ENCODE measurements around the gene MUC5B. TPM values are rescaled to one million over a fixed set of nuclear protein-coding genes. Genes with fewer than 3 reads are reported as not detected.
"Not testable (repeated sequence)": the region's sequence is repeated elsewhere in the genome, so short reads cannot be mapped to it uniquely, and the experiment has no call there.

MUC5B gene
- total RNA-seq, 1 experiment from 2014 or later, result under 0.01 TPM

DNA sequence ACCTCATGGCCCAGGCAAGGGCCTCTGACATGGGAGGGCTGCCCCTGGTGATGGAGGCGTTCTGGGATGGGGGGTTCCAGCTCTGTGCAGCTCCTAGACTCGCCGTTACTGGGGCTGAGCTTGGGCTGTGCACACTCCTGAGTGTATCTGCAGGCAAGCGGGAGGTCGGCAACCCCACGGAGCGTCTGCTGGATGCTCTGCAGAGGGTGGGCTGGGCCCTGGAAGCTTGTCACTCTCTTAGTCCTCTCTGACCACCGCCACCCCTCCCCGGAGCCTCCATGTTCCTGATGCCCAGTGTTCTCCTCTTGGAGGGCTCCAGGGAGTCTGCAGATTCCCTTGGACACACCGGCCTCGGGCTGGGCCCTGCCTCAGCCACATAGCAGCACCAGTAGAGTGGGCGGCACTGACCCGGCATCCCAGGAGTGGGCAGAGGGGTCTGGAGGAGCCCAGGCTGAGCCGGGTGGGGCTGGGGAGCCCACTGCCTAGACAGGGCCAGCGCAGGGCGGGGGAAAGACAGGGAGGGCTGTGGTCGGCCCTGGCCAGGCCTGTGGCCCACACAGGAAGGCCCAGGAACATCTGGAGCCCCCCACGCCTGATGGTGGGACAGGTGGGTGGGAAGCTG is 20.6 kb upstream of the MUC5B start:
- DNase-seq (ENCODE audit: extremely low read depth, low read depth), result no peak

DNA sequence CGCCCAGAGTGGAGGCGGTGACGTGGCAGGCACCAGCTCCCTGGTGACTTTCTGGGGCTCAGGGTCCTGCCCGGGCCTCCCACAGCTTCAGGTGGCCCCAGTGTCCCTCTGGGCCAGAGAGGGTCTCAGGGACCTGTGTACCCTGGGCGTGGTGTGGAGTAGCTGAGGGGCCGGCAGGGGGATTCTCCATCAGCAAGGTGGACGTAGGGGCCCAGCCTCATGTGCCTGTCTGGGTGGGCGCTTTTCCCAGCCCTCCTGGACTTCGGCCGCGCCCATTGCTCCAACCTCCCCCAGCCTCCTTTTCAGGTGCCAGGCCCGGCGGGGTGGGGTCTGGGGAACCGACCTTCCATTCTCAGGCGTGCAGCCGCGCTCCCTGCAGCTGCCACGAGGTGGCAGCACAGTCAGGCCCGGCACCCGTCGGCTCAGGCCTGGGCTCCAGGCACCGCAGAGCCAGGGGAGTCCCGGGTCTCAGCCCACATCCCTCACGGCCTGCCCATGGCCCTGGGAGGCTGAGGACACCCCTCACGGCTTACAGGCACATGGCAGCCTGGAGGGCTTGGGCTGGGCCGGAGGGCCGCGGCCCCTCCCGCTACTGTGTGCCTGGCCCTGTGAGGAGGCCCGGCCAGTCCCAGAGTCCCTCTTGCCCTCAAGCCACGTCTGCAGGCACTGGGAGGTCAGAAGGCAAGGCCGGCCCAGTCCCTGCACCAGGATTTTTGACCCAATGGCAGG is 19.9 kb upstream of the MUC5B start:
- DNase-seq (ENCODE audit: extremely low read depth, low read depth), result peak; percentile 43

DNA sequence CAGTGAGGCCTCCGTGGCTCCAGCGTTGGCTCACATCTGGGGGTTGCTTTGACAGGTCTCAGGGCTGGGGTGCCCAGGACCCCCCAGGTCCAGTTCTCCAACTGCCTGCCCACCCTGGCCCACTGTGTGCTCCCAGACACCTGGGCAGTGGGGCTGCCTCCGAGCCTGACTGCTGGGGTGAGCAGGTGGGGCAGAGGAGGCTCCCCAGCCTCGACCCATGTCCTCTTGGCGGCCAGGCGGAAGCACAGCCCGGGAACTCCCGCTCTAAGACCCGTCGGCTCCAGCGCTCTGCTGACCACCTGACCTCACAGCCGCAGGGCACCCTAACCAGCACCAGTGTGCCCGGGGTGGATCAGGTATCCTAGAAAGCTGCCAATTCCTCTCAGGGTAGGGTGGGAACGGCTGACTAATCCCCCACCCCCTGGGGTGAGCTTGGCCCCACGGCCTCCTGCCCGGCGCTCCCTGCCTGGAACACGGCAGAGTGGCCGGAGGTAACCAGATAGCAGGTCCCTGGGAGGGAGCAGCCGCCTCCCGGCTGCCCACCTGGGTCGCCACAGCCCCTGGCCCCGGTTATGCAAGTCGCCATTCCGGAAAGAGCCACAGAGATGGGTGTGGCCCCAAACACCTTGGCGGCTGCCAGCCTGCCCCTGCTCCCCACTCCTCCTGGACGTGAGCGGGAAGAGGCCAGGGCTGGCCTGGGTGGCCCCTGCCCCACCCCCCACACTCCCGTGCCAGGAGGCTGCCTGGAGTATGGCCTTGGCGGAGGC is 19.2 kb upstream of the MUC5B start:
- DNase-seq (ENCODE audit: extremely low read depth, low read depth), result no peak

DNA sequence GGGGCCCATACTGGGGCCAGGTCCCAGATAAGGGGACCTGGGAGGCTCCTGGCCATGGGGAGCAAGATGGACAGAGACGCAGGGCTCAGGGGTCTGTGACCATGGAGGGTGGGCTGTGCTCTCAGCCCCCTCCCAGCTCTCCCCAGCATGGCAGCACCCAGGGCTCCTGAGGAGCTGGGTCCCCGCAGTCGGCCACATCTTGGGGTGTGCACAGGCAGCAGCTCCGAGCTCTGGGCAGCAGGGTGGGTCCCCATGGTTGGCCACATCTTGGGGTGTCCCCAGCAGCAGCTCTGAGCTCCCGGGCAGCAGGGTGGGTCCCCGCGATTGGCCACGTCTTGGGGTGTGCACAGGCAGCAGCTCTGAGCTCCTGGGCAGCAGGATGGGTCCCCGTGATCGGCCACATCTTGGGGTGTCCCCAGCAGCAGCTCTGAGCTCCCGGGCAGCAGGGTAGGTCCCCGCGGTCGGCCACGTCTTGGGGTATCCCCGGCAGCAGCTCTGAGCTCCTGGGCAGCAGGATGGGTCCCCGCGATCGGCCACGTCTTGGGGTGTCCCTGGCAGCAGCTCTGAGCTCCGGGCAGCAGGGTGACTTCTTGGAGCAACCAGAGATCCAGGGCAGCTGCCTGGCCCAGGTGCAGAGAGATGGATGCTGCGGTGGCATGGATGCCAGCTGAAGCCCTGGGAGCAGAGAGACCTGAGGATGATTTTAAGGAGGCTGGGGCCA is 18.3 kb upstream of the MUC5B start:
- no peak for DNase-seq (ENCODE audit: extremely low read depth, low read depth)

DNA sequence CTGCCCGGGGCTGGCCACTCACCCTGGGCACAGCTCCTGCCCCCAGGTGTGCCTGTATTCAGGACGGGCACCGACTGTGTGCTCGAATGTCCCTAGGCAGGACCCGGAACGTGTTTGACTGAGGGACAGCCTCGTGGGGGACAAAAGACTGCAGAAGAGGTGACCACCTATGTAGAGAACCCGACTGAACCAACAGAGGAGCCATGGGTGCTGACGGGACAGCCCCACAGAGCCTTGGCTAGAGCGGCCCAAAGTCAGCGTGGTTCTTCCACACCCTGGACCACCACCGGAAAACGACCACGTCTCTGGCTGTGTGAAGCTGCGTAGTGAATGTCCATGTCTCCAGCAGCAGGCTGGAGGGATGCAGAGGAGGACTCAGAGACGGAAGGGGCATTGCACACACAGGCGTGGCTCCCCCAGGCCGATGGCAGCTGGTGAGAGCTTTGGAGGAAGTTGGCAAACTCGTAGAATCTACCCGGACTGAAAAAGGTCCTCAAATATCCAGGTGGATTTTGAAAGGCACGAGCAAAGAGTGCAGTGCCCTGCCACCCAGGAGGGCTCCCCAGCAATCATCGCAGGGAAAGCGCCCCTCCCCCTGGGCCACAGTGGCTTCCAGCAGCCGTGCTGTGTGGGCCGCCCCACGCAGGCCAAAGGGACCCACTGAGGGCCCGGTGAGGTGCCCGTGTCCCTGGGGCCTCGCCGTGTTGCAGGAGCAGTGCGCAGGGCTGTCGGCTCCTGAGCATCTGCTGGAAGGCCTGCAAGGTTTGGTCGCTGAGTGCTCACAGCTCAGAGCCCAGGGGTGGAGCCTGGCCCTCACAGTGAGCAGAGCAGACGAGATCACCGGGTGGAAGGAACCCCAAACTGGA is 17.5 kb upstream of the MUC5B start:
- no peak for DNase-seq (ENCODE audit: extremely low read depth, low read depth)

DNA sequence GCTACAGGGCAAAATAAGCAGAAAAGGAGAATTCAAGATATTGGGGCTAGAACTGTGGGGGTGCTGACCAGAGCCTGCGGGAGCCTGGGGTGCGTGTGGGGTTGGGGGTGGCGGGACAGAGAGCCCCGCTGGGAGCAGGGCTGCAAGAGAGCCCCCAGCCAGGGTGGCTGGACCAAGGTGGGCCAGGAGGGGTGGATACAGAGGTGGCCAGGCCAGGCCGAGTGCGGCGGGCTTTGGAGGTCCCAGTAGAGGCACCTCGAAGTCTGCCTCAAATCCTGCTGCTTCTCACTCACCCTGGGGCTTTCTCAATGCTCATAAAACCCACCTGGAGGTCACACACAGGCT is 16.9 kb upstream of the MUC5B start:
- DNase-seq (ENCODE audit: extremely low read depth, low read depth), result no peak

DNA sequence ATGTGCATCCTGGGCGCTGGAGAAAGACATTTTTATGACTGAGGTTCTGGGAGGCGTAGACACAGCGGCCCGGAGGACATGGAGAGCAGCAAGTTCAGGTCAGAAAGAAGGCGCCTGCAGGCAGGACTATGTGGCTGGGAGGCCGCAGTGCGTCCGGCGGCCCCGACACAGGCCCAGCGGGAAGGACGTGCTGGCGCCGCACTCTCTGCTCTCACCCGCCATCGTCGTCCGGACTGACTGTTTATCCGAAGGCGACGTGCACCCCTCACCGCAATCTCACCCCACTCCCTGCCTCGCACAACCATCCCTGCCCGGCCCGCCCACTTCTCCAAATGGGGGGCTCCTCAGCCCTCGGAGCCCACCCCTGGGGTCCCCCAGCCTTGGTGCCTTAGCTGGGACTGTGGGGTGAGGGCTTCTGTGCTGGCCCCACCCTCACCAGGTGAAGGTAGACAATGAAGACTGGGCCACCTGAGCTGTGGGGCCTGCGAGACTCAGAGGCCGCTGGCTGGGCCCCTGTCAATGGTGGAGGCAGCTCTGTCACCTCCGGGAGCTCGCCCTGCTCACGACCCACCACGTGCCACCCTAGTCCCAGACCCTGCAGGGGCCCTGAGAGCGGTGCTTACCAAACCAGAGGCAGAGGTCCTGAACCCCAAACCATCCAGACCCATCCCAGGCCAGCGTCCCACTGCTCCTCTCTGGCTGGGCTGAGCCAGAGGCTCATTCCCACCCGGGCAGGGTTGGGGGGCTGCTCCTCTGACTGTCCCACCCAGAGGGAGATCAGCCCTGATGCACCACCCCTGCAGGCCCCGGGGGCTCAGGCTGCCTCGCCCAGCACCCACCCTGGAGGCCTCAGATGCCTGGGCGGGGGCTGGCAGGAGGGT is 16.2 kb upstream of the MUC5B start:
- DNase-seq (ENCODE audit: extremely low read depth, low read depth), result no peak

DNA sequence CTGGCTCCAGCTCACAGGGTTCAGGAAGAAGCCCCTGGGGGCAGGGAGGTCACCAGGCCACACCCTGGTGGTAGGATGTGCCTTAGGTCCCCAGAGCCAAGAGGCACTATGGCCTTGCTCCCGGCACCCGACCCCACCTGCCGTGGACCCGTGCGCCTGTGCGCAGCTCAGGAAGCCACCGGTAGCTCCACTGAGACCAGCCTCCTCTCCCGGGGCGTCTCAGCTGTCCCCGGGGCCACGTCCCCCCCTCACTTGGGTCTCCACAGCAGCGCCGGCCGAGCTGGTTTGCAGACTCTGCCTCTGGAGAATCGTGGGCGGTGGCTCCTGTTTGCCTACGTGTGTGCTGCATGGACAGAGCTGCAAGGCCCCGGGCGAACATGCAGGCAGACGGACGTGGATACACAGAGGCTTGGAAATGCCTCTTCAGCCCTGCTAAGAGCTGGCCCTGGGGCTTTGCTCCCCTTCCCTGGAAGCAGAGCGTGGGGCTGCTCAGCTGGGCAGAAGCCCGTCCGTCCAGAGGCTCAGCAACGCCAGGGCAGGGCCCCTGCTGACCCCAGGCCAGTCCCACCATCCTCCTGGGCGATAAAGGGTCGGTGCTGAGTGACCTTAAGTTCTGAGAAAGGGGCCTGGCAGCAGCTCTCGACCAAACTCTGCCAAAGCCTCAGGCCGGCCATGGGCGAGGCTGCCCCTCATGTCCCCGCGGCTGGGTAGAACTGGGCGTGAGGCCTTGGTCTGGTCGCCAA is 15.3 kb upstream of the MUC5B start:
- DNase-seq (ENCODE audit: extremely low read depth, low read depth), result no peak

DNA sequence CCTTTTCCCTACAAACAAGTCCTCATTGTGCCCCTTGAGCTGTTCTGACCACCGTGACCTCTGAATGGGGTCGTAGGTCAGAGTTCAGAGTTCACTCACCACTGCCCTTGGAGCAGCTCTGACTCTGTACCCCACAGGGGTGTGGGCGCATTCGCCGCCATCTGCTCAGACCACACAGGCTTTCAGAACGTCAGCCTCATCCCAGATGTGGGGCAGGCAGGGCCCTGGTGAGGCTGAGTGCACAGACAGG is 14.8 kb upstream of the MUC5B start:
- no peak for DNase-seq (ENCODE audit: extremely low read depth, low read depth)

DNA sequence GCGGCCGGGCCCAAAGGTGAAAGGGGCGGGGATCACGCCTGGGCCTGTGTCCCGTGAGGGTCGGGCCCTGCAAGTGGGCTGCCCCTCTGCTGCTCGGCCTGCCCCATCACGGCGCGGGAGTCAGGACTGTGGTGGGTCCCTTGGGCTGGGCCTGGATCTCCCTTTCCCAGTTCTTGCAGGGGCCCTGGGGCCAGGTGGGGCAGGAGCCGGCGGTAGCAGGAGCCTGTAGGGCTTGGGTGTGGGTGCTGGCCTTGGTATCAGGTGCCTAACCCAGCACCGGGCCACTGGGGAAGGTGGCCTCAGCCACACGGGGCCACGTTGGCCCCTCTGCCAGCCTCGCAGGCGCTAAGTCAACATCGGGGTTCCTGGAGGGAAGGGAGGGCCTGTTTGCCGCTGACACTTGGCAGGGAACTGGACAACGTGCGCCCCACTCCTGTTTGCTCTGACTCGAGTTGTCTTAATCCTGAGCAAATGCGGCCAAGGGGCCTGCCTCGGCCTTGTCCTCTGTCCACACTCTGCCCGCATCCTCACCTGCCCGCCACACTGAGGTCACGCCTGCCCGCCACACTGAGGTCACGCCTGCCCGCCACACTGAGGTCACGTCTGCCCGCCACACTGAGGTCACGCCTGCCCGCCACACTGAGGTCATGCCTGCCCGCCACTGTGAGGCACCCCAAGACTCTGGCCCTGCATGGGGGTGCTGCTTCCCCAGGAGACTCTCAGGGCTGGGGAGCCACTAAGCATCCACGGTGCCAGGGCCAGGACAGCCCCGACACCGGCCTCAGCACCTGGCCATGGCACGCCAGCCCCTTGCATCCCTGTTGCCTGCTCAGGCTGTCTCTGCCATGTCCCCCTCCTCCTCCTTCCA is 14.2 kb upstream of the MUC5B start:
- DNase-seq (ENCODE audit: extremely low read depth, low read depth), result no peak

DNA sequence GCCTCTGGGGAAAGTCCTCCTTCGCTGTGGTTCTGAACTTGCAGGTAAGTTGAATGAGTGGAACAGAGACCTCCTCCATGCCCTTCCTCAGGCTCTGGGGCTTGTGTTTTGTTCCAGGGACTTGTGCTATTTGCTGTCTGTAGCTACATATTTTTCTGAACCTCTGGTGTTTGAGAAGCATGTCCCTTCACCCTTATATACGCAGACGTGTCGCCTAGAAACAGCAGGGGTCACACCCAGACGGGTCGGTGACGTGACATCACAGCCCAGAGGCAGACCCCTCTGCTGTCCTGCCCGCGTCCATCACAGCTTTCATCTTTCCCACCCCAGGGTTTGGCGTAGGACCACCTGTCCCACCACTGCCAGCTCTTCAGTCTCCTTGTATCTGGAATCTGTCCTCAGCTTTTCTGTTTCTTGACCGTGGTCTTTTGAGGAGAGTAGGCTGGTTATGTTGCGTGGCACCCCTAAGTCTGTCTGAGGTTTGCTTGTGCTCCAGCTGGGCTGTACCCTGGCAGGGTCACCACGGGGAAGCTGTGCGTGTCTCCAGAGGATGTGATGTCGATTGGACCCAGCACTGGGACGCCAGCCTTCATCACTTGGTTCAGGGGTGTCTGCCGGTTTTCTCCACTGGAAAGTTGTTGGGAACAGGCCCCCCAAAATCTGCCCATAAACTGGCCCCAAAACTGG is 13.4 kb upstream of the MUC5B start:
- no peak for DNase-seq (ENCODE audit: extremely low read depth, low read depth)

DNA sequence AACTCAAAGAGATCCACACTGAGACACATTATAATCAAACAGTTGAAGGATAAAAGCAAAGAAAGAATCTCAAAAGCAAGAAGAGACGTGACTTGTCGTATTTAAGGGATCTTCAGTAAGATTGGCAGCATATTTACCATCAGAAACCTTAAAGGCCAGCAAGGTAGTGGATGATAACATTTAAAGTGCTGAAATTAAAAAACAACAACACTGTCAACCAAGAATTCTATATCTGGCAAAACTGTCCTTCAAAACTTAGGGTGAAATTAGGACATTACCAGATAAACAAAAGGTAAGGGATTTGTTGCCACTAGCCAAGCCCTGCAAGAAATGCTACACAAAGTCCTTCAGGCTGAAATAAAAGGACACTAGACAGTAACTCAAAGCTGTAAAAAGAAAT is 11.0 kb upstream of the MUC5B start:
- no peak for DNase-seq (ENCODE audit: extremely low read depth, low read depth)

DNA sequence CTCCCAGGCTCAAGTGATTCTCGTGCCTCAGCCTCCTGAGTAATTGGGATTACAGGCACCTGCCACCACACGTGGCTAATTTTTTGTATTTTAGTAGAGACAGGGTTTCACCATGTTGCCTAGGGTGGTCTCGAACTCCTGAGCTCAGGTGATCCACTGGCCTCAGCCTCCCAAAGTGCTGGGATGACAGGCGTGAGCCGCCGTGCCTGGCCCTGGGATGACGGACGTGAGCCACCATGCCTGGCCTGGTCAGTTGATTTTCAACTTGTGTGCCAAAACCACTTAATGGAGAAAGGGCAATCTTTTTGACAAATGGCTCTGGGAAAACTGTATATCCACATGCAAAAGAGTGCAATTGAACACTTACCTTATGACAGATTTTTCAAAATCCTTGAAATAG is 7.0 kb upstream of the MUC5B start:
- not testable (repeated sequence) for DNase-seq (ENCODE audit: extremely low read depth, low read depth)

DNA sequence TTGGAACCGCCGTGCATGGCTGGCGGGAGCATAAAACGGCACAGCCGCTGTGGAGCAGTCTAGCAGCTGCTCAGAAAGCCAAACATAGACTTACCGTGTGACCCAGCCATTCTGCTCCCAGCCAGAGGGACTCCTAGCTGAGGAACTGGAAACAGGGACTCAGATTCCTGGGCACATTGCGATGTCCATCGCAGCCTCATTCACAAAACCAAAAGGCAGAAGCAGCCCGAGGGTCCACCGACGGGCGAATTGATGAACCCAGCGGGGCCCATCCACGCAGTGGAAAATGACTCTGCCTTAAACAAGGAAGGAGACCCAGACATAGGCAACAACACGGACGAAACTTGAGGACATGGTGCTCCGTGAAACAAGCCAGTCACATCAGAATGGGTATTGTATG is 5.7 kb upstream of the MUC5B start:
- DNase-seq (ENCODE audit: extremely low read depth, low read depth), result no peak

DNA sequence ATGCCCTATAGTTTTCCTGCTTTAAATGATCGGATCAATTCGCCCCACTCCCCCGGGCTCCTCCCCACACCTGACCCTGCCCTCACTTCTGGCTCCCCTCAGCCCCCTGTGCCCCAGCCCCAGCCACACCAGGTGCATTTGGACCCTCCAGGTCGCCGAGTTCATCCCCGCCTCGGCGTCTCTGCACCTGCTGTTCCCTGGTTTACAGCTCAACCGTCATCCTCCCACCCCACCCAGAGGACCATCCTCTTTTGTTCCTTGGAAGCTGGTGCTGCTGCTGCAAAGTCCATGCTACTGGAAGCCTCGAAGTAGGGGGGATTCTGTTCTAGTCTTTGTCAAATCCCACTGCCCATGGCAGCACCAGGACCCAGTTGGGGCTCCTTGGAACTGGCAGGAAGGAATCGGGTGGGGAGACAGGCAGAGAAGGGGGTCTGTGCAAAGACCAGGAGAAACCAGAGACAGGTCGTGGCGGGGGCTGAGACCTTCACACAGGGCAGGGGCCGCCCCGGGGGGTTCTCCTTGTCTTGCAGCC is 4.5 kb upstream of the MUC5B start:
- no peak for DNase-seq (ENCODE audit: extremely low read depth, low read depth)

DNA sequence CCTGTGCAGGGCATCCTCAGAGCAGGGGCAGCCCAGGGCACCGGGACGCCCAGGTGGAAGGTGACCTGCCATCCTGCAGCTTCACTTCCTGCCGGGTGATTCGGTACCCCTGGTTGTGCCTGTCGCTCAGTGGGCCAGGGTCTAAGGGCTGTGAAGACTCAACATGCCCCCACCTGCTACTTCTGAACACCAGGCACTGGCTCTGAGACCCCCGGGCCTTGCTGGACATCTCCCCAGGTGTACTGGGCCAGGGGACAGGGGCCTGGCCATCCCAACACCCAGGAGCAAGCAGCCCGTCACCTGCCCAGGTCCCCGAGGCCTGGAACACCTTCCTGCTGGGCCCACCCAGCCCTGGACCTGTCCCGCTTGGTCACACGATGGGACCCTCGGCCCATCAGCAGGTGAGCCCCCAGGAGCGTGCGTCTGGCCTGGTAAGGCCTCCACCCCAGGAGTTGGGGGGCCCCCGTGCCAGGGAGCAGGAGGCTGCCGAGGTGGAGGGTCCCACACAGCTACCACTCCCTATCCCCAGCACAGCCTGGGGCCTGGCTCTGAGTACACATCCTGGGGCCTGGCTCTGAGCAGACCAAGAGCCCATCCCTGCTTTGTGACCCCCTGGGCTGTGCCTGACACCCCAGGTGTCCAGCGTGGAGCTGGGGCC is 3.9 kb upstream of the MUC5B start:
- DNase-seq (ENCODE audit: extremely low read depth, low read depth), result no peak

DNA sequence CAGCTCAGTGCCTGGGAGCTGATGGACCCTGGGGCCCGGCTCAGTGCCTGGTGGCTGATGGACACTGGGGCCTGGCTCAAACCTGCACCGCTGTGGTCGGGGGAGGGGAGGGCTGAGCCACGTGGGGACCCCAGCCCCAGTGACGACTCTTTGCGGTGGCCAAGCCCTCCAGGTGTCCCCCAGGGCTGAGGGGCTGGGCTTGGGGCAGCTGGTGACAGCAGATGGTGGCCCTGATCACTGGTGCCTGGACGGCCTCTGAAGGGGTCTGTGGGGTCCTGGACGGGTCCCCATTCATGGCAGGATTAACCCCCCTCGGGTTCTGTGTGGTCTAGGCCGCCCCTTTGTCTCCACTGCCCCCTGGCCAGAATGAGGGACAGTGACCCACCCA is 3.4 kb upstream of the MUC5B start:
- no peak for DNase-seq (ENCODE audit: extremely low read depth, low read depth)

Data from NCI-H460 (cell line).